Smooth muscle cell (in vitro differentiated cells): ENCODE measurements around the gene TBC1D22A. TPM values are rescaled to one million over a fixed set of nuclear protein-coding genes. Genes with fewer than 3 reads are reported as not detected.

ENCODE experiments used
- DNase-seq: peaks from one replicate; lab custom pipeline; 2025; ENCODE audit not compliant: unreplicated experiment; lab: John Stamatoyannopoulos, UW
- H2AFZ ChIP-seq: fragments of 200-600 bp; sonication (generic); 2 replicates; pipeline ENCODE4 v1.6.0; 2016; ENCODE audit warnings: antibody characterized with exemption, low read depth, mild to moderate bottlenecking
- H3F3A ChIP-seq: fragments of 200-600 bp; sonication (generic); 2 replicates; pipeline ENCODE4 v1.6.0; 2017; ENCODE audit warnings: antibody characterized with exemption, low read depth
- H3K27ac ChIP-seq: fragments of 200-600 bp; sonication (generic); 2 replicates; pipeline ENCODE4 v1.5.1; 2016; ENCODE audit warnings: low read depth, mild to moderate bottlenecking
- H3K27me3 ChIP-seq: fragments of 200-600 bp; sonication (generic); 2 replicates; pipeline ENCODE4 v1.6.1; 2016; ENCODE audit warnings: low read depth, mild to moderate bottlenecking
- H3K36me3 ChIP-seq: fragments of 200-600 bp; sonication (generic); 2 replicates; pipeline ENCODE4 v1.5.1; 2016; ENCODE audit warnings: low read depth
- H3K4me1 ChIP-seq: fragments of 200-600 bp; sonication (generic); 2 replicates; pipeline ENCODE4 v1.5.1; 2016; ENCODE audit warnings: low read depth
- H3K4me2 ChIP-seq: fragments of 200-600 bp; sonication (generic); 2 replicates; pipeline ENCODE4 v1.6.0; 2016; ENCODE audit warnings: mild to moderate bottlenecking
- H3K4me3 ChIP-seq: fragments of 200-600 bp; sonication (generic); 2 replicates; pipeline ENCODE4 v1.5.1; 2016; ENCODE audit warnings: mild to moderate bottlenecking
- H3K79me2 ChIP-seq: fragments of 200-600 bp; sonication (generic); 2 replicates; pipeline ENCODE4 v1.6.0; 2016; ENCODE audit warnings: low read depth, mild to moderate bottlenecking
- H3K9ac ChIP-seq: fragments of 200-600 bp; sonication (generic); 2 replicates; pipeline ENCODE4 v1.6.0; 2016; ENCODE audit warnings: low read depth
- H3K9me3 ChIP-seq: fragments of 200-600 bp; sonication (generic); replicated peaks from 2 replicates; pipeline ENCODE4 v1.5.1; 2016; ENCODE audit warnings: low read depth
- H4K20me1 ChIP-seq: fragments of 200-600 bp; sonication (generic); 2 replicates; pipeline ENCODE4 v1.6.0; 2016; ENCODE audit warnings: low read depth
- WGBS: methylation state at CpG from one replicate; pipeline ENCODE4 v1.1.7; 2016; ENCODE audit warnings: low lambda C conversion rate; 5-methylcytosine and 5-hydroxymethylcytosine counted together
- polyA plus RNA-seq: library from polyadenylated mRNA; unstranded; fragments of >200 nt; fragmentation: Nextera tagmentation; extraction: Ambion mirVana; gene quantifications from 2 replicates; pipeline ENCODE4 v1.2.1, GENCODE V29; 2016
- total RNA-seq: library from RNA; depleted of rRNA; stranded (reverse); fragments of >200 nt; gene quantifications from 2 replicates; pipeline ENCODE4 v1.2.3, GENCODE V29; 2014
- TF ChIP-seq, protein P1 (sequence below): fragments of 200-600 bp; sonication (generic); IDR thresholded peaks from 2 replicates; pipeline ENCODE4 v1.5.1; 2017; ENCODE audit warnings: borderline replicate concordance, mild to moderate bottlenecking, antibody characterized with exemption; ENCODE audit not compliant: insufficient read depth, poor library complexity, severe bottlenecking

Gene TBC1D22A
- total and polyA plus RNA-seq, 2 experiments from 2014 or later = 12.5 to 14.4 TPM

DNA sequence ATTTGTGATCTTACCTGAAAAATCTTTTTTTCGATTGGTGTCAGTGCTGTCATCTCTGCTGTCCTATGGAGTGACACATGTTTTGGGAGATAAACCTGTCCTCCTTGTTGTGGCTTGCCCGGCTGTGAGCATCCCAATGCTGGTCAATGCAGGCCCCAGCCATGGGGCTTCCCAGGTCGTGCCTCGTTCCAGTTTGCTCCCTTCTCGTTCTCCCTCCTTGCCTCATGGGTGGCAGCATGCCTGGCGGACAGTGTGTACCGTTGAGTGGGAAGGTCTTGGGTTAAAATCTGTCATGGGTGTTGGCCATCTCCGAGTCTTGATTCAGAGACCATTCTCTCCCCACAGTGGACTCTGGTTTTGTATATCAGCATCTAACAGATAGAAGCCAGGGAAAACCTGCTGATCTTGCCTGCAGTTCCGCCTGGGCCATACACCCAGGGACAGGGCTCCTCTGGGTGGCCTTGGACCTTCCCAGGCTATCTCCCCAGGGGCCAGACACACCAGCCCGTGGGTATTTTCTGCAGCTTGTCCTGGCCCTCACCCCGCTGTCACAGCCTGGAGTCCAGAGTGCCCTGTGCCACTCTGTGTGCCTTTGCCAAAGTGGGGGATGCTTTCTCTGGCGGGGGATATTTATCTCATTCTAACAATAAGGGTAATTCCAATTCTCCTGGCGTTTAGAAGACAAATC, 208.1 kb downstream of the TBC1D22A start:
- Histone ChIP-seq H3K27ac (no peak overlapping the region), H3K27me3 (no peaks in the 10 kb centered on the region), H3K79me2 (no peaks in the 10 kb centered on the region), H4K20me1 (peaks cover 57% of the 10 kb centered on the region), H3F3A (no peaks in the 10 kb centered on the region), H3K4me2 (no peak overlapping the region), H2AFZ (no peak overlapping the region), H3K4me1 (peaks cover 8% of the 10 kb centered on the region), H3K36me3 (no peaks in the 10 kb centered on the region), H3K9ac (no peak overlapping the region), H3K9me3 (no peaks in the 10 kb centered on the region), H3K4me3 (no peak overlapping the region)
- WGBS = 93% methylated on average over 13 of the region's 13 CpGs
- TF ChIP-seq, protein P1, sequence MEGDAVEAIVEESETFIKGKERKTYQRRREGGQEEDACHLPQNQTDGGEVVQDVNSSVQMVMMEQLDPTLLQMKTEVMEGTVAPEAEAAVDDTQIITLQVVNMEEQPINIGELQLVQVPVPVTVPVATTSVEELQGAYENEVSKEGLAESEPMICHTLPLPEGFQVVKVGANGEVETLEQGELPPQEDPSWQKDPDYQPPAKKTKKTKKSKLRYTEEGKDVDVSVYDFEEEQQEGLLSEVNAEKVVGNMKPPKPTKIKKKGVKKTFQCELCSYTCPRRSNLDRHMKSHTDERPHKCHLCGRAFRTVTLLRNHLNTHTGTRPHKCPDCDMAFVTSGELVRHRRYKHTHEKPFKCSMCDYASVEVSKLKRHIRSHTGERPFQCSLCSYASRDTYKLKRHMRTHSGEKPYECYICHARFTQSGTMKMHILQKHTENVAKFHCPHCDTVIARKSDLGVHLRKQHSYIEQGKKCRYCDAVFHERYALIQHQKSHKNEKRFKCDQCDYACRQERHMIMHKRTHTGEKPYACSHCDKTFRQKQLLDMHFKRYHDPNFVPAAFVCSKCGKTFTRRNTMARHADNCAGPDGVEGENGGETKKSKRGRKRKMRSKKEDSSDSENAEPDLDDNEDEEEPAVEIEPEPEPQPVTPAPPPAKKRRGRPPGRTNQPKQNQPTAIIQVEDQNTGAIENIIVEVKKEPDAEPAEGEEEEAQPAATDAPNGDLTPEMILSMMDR = no peak
- no peak for DNase-seq

DNA sequence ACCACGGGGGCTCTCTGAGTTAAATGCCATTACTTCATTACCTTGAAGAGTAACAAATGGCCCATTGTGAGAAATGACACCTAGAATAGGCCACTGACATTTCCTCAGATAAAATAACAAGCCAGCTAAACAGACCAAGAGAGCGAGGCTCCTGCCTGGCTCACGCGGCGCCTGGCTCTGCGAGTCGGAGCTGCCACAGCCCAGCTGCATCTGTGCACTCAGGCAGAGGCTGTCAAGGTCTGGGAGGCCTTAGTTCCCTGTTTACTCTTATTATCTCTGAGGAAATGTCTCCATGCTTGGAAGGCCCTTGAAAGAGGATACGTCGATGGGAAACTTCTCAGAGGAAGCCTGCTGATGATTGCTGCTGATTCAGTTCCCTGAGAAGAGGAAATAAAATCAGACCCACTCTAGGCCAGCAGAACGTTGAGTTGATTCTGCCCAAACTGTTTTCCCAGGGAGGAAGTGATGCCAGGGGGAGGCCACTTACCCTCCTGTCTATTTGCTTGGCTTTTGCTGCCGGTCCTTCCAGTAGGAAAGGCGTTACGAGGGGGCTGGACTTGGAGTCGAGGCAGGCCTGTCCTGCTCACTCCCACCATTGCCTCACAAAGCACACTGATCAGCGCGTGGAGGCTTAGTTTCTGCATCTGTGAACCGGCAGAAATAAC, 208.8 kb downstream of the TBC1D22A start:
- no peaks in the 10 kb centered on the region for H3F3A ChIP-seq
- no peaks in the 10 kb centered on the region for H3K27me3 ChIP-seq
- H3K9me3 ChIP-seq = no peaks in the 10 kb centered on the region
- H3K4me2 ChIP-seq = no peak overlapping the region
- H4K20me1 ChIP-seq = peaks cover 52% of the 10 kb centered on the region
- no peak overlapping the region for H3K4me3 ChIP-seq
- peak overlapping the region; percentile 49 for H3K27ac ChIP-seq
- no peak overlapping the region for H3K9ac ChIP-seq
- no peak overlapping the region for H2AFZ ChIP-seq
- TF ChIP-seq, protein P1 = no peak
- no peaks in the 10 kb centered on the region for H3K36me3 ChIP-seq
- DNase-seq = no peak
- H3K4me1 ChIP-seq = peaks cover 8% of the 10 kb centered on the region
- H3K79me2 ChIP-seq = no peaks in the 10 kb centered on the region
- WGBS = 52% methylated on average over 17 of the region's 17 CpGs

DNA sequence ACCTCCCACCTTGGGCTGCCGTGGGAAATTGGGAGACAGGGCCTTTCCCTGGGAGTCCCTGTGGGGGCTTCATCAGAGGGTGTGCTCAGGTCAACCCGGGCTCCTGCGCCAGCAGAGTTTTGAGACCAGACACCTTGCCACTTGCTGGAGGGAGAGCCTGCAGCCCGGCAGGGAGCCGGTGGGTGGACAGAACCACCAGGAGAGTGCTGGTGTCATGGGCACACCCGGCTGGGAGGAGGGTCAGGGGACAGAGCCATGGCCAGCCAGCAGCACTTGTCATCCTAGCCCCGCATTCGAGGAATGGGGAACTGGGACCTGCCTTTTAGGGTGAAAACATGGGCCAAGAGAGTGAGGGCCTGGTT, 209.3 kb downstream of the TBC1D22A start:
- Histone ChIP-seq H3K4me2 (no peak overlapping the region), H3K4me1 (peaks cover 8% of the 10 kb centered on the region), H4K20me1 (peaks cover 51% of the 10 kb centered on the region), H3K27me3 (no peaks in the 10 kb centered on the region), H3K79me2 (no peaks in the 10 kb centered on the region), H3K4me3 (no peak overlapping the region), H3K9ac (no peak overlapping the region), H3K36me3 (no peaks in the 10 kb centered on the region), H3F3A (no peaks in the 10 kb centered on the region), H2AFZ (no peak overlapping the region), H3K9me3 (no peaks in the 10 kb centered on the region), H3K27ac (peak overlapping the region; percentile 49)
- TF ChIP-seq, protein P1 = no peak
- WGBS = 95% methylated on average over 8 of the region's 8 CpGs
- DNase-seq = no peak
